ENCODE data around the gene PHC2.

The PHC2 gene

GRCh38 chr1:33380811-33381210, 50.1 kb downstream of the PHC2 start:
- TF ChIP-seq CTCF (IDR thresholded peaks at IDR 0.05; ENCODE audit: low read depth, low read length, missing control alignments) = no peak
- in situ Hi-C loops (cut with HindIII; ENCODE audit: low pct_ligation_motif_present, low sequenced_read_pairs) = no loop called here
- no peak overlapping the region for H3K4me3 ChIP-seq (ENCODE audit: low read depth, low read length)
- H3K36me3 ChIP-seq (replicated peaks) = no peaks in the 10 kb centered on the region
- DNase-seq = no peak
- no peaks in the 10 kb centered on the region for H3K27me3 ChIP-seq (replicated peaks)
- H3K27ac ChIP-seq = no peak overlapping the region

GRCh38 chr1:33379631-33380354, 51.1 kb downstream of the PHC2 start:
- Histone ChIP-seq H3K27me3 (replicated peaks) (no peaks in the 10 kb centered on the region), H3K27ac (no peak overlapping the region), H3K4me3 (ENCODE audit: low read depth, low read length) (no peak overlapping the region), H3K36me3 (replicated peaks) (peaks cover 4% of the 10 kb centered on the region)
- in situ Hi-C loops (cut with HindIII; ENCODE audit: low pct_ligation_motif_present, low sequenced_read_pairs) = no loop called here
- no peak for DNase-seq
- no peak for TF ChIP-seq CTCF (IDR thresholded peaks at IDR 0.05; ENCODE audit: low read depth, low read length, missing control alignments)

- no peak overlapping the region for H3K27ac ChIP-seq
- peak; percentile 40 for TF ChIP-seq CTCF (IDR thresholded peaks at IDR 0.05; ENCODE audit: low read depth, low read length, missing control alignments)
- H3K36me3 ChIP-seq (replicated peaks) = peaks cover 7% of the 10 kb centered on the region
- no peak for DNase-seq
- in situ Hi-C loops (cut with HindIII; ENCODE audit: low pct_ligation_motif_present, low sequenced_read_pairs) = no loop called here
- no peak overlapping the region for H3K4me3 ChIP-seq (ENCODE audit: low read depth, low read length)
- no peaks in the 10 kb centered on the region for H3K27me3 ChIP-seq (replicated peaks)
Measured at GRCh38 chr1:33378976-33379375, 51.9 kb downstream of the PHC2 start.

GRCh38 chr1:33378524-33378923, 52.4 kb downstream of the PHC2 start:
- in situ Hi-C loops (cut with HindIII; ENCODE audit: low pct_ligation_motif_present, low sequenced_read_pairs) = no loop called here
- no peak for DNase-seq
- H3K27ac ChIP-seq = no peak overlapping the region
- peaks cover 10% of the 10 kb centered on the region for H3K36me3 ChIP-seq (replicated peaks)
- H3K27me3 ChIP-seq (replicated peaks) = no peaks in the 10 kb centered on the region
- no peak for TF ChIP-seq CTCF (IDR thresholded peaks at IDR 0.05; ENCODE audit: low read depth, low read length, missing control alignments)
- no peak overlapping the region for H3K4me3 ChIP-seq (ENCODE audit: low read depth, low read length)

- DNase-seq = no peak
- Histone ChIP-seq H3K36me3 (replicated peaks) (peaks cover 16% of the 10 kb centered on the region), H3K4me3 (ENCODE audit: low read depth, low read length) (no peak overlapping the region), H3K27ac (no peak overlapping the region), H3K27me3 (replicated peaks) (no peaks in the 10 kb centered on the region)
- no peak for TF ChIP-seq CTCF (IDR thresholded peaks at IDR 0.05; ENCODE audit: low read depth, low read length, missing control alignments)
- in situ Hi-C loops (cut with HindIII; ENCODE audit: low pct_ligation_motif_present, low sequenced_read_pairs) = no loop called here
Measured at GRCh38 chr1:33377756-33378155, 53.1 kb downstream of the PHC2 start.

GRCh38 chr1:33377013-33377412, 53.9 kb downstream of the PHC2 start:
- Histone ChIP-seq H3K27ac (no peak overlapping the region), H3K36me3 (replicated peaks) (peaks cover 19% of the 10 kb centered on the region), H3K4me3 (ENCODE audit: low read depth, low read length) (no peak overlapping the region), H3K27me3 (replicated peaks) (no peaks in the 10 kb centered on the region)
- DNase-seq = no peak
- in situ Hi-C loops (cut with HindIII; ENCODE audit: low pct_ligation_motif_present, low sequenced_read_pairs) = no loop called here
- TF ChIP-seq CTCF (IDR thresholded peaks at IDR 0.05; ENCODE audit: low read depth, low read length, missing control alignments) = no peak

All from brain microvascular endothelial cell (primary cell).